SU-DHL-6 (cell line): ENCODE data around the gene OBP2A.

Source experiments
- H2AFZ ChIP-seq: fragments of 200-600 bp; sonication (generic); 2 replicates; pipeline ENCODE4 v1.6.1; 2014; ENCODE audit warnings: low read depth, mild to moderate bottlenecking, moderate library complexity, mixed read lengths, antibody characterized with exemption, low read length; ENCODE audit not compliant: severe bottlenecking
- H3F3A ChIP-seq: fragments of 200-600 bp; shearing (Covaris generic); 2 replicates; pipeline ENCODE4 v1.6.0; 2016; ENCODE audit warnings: antibody characterized with exemption, mild to moderate bottlenecking; ENCODE audit not compliant: insufficient read depth
- H3K27ac ChIP-seq: fragments of 200-600 bp; sonication (generic); 2 replicates; pipeline ENCODE4 v1.5.1; 2016; ENCODE audit warnings: low read depth, mild to moderate bottlenecking, low read length, moderate library complexity, mixed read lengths
- H3K27me3 ChIP-seq: fragments of 200-600 bp; sonication (generic), shearing (Covaris generic); 2 replicates; pipeline ENCODE4 v1.6.0; 2014; ENCODE audit warnings: mild to moderate bottlenecking, low read length
- H3K36me3 ChIP-seq: fragments of 200-600 bp; sonication (generic); 2 replicates; pipeline ENCODE4 v1.6.1; 2014; ENCODE audit warnings: mild to moderate bottlenecking, low read length, mixed read lengths
- H3K4me2 ChIP-seq: fragments of 300-600, 200-600 bp; shearing (Covaris generic), sonication (generic); 2 replicates; pipeline ENCODE4 v1.6.0; 2014; ENCODE audit warnings: low read length, low read depth, mild to moderate bottlenecking; ENCODE audit not compliant: poor library complexity, severe bottlenecking
- H3K4me3 ChIP-seq: fragments of 200-600 bp; sonication (generic); 2 replicates; pipeline ENCODE4 v1.5.1; 2014; ENCODE audit warnings: antibody characterized with exemption, low read length, mild to moderate bottlenecking, mixed read lengths; ENCODE audit not compliant: insufficient read depth, poor library complexity, severe bottlenecking
- H3K79me2 ChIP-seq: fragments of 200-600 bp; sonication (generic); 2 replicates; pipeline ENCODE4 v1.6.1; 2014; ENCODE audit warnings: mild to moderate bottlenecking, low read length, moderate library complexity; ENCODE audit not compliant: insufficient read depth
- H3K9ac ChIP-seq: fragments of 200-600 bp; sonication (generic); 2 replicates; pipeline ENCODE4 v1.7.0; 2014; ENCODE audit warnings: mild to moderate bottlenecking, low read length
- H3K9me2 ChIP-seq: fragments of 200-600 bp; sonication (generic); replicated peaks from 2 replicates; pipeline ENCODE4 v1.6.1; 2014; ENCODE audit warnings: low read length; ENCODE audit not compliant: insufficient read depth
- H3K9me3 ChIP-seq: fragments of 200-600 bp; sonication (generic); 2 replicates; pipeline ENCODE4 v1.6.1; 2014; ENCODE audit warnings: low read length, mixed read lengths; ENCODE audit not compliant: insufficient read depth
- H4K20me1 ChIP-seq: fragments of 200-600 bp; sonication (generic); 2 replicates; pipeline ENCODE4 v1.6.1; 2014; ENCODE audit warnings: low read depth, mild to moderate bottlenecking, antibody characterized with exemption, low read length, moderate library complexity, mixed read lengths
- CTCF ChIP-seq: fragments of 200-600 bp; sonication (generic); IDR thresholded peaks from one replicate; pipeline ENCODE4 v1.5.1; 2017; ENCODE audit warnings: antibody characterized with exemption, mild to moderate bottlenecking, low read length, moderate library complexity; ENCODE audit not compliant: insufficient read depth, poor library complexity, severe bottlenecking
- EZH2phosphoT487 ChIP-seq: fragments of 200-600 bp; sonication (generic), shearing (Covaris generic); conservative IDR thresholded peaks from 2 replicates; pipeline ENCODE4 v1.6.1; 2018; ENCODE audit warnings: mild to moderate bottlenecking, antibody characterized with exemption, low read length, moderate library complexity, mixed read lengths

Gene OBP2A

GRCh38 chr9:135523521-135524129, 22.3 kb upstream of the OBP2A start:
- Histone ChIP-seq H3K27ac (no peak overlapping the region), H3K9ac (no peak overlapping the region), H3F3A (no peaks in the 10 kb centered on the region), H3K9me3 (no peaks in the 10 kb centered on the region), H3K4me2 (no peak overlapping the region), H4K20me1 (no peaks in the 10 kb centered on the region), H3K36me3 (no peaks in the 10 kb centered on the region), H3K4me3 (no peak overlapping the region), H3K9me2 (no peaks in the 10 kb centered on the region), H3K79me2 (no peaks in the 10 kb centered on the region), H2AFZ (no peak overlapping the region), H3K27me3 (no peaks in the 10 kb centered on the region; the same call in 1 of the 2 replicates)
- no peak for TF ChIP-seq CTCF
- TF ChIP-seq EZH2phosphoT487, result no peak

- no peak overlapping the region for H2AFZ ChIP-seq
- no peaks in the 10 kb centered on the region; the same call in 1 of the 2 replicates for H3K27me3 ChIP-seq
- H3F3A ChIP-seq, result no peaks in the 10 kb centered on the region
- no peaks in the 10 kb centered on the region for H3K9me3 ChIP-seq
- no peak overlapping the region for H3K27ac ChIP-seq
- H3K79me2 ChIP-seq, result no peaks in the 10 kb centered on the region
- H3K4me3 ChIP-seq, result no peak overlapping the region
- H3K9ac ChIP-seq, result no peak overlapping the region
- no peaks in the 10 kb centered on the region for H3K36me3 ChIP-seq
- H3K4me2 ChIP-seq, result no peak overlapping the region
- no peaks in the 10 kb centered on the region for H4K20me1 ChIP-seq
- no peaks in the 10 kb centered on the region for H3K9me2 ChIP-seq
- TF ChIP-seq EZH2phosphoT487, result no peak
- no peak for TF ChIP-seq CTCF
Observed at GRCh38 chr9:135524130-135524861, 21.6 kb upstream of the OBP2A start.

- no peaks in the 10 kb centered on the region for H3F3A ChIP-seq
- no peaks in the 10 kb centered on the region; the same call in 1 of the 2 replicates for H3K27me3 ChIP-seq
- H2AFZ ChIP-seq, result no peak overlapping the region
Observed at GRCh38 chr9:135525241-135526088, 20.5 kb upstream of the OBP2A start.

More at GRCh38 chr9:135525241-135526088, 20.5 kb upstream of the OBP2A start:
- Histone ChIP-seq H3K27ac (no peak overlapping the region), H3K9ac (no peak overlapping the region), H3K4me3 (no peak overlapping the region), H3K36me3 (no peaks in the 10 kb centered on the region), H3K79me2 (no peaks in the 10 kb centered on the region), H4K20me1 (no peaks in the 10 kb centered on the region), H3K9me3 (no peaks in the 10 kb centered on the region), H3K9me2 (no peaks in the 10 kb centered on the region), H3K4me2 (no peak overlapping the region)
- TF ChIP-seq CTCF (no peak), EZH2phosphoT487 (no peak)
